Cardiac muscle cell (in vitro differentiated cells and primary cell): ENCODE results near the gene ITGB8. TPM values are rescaled to one million over a fixed set of nuclear protein-coding genes. Genes with fewer than 3 reads are reported as not detected.
A peak's percentile ranks its signal among the peaks of the same experiment; 100 is the strongest.

Experiments
- DNase-seq, 2 donors: peaks; one replicate each; pipeline versions ENCODE4 v3.0.0 to v3.0.0-alpha.2; 2010 to 2017; ENCODE audit warnings: low read depth in 1 of 2, low spot score in 1 of 2
- H3K27ac ChIP-seq: fragments of 200-600 bp; sonication (generic); 2 replicates; pipeline ENCODE4 v1.5.1; 2016
- H3K27me3 ChIP-seq: fragments of 200-600 bp; sonication (generic); 2 replicates; pipeline ENCODE4 v1.6.0; 2016; ENCODE audit warnings: control low read depth
- H3K36me3 ChIP-seq: fragments of 200-600 bp; sonication (generic); 2 replicates; pipeline ENCODE4 v1.5.1; 2016; ENCODE audit warnings: control low read depth
- H3K4me1 ChIP-seq: fragments of 200-600 bp; sonication (generic); 2 replicates; pipeline ENCODE4 v1.8.1; 2017; ENCODE audit warnings: low read depth, mild to moderate bottlenecking, mixed run types
- H3K4me3 ChIP-seq: fragments of 200-600 bp; sonication (generic); 2 replicates; pipeline ENCODE4 v1.5.1; 2016; ENCODE audit warnings: mild to moderate bottlenecking
- H3K9me3 ChIP-seq: fragments of 200-600 bp; sonication (generic); 2 replicates; pipeline ENCODE4 v1.5.1; 2017; ENCODE audit warnings: low read depth, mild to moderate bottlenecking, control low read depth
- CTCF ChIP-seq: IDR thresholded peaks from 2 replicates; pipeline ENCODE4 v1.5.1; 2012; ENCODE audit warnings: low read depth, mild to moderate bottlenecking, low read length
- polyA plus RNA-seq: library from polyadenylated mRNA; unstranded; fragments of >200 nt; fragmentation: Nextera tagmentation; extraction: Ambion mirVana; gene quantifications from 2 replicates; pipeline ENCODE4 v1.2.1, GENCODE V29; 2016
- total RNA-seq: library from RNA; depleted of rRNA; stranded (reverse); fragments of >200 nt; gene quantifications from 2 replicates; pipeline ENCODE4 v1.2.3, GENCODE V29; 2016

The ITGB8 gene
- total and polyA plus RNA-seq, 2 experiments from 2014 or later = 0.34 to 2.0 TPM

GRCh38 chr7:20287317-20287716 is 43.4 kb upstream of the ITGB8 start:
- no peak for TF ChIP-seq CTCF
- H3K27ac ChIP-seq = no peak overlapping the region
- H3K4me1 ChIP-seq = no peaks in the 10 kb centered on the region
- no peaks in the 10 kb centered on the region for H3K36me3 ChIP-seq
- DNase-seq = no peak
- H3K9me3 ChIP-seq = no peaks in the 10 kb centered on the region
- H3K27me3 ChIP-seq = no peaks in the 10 kb centered on the region
- no peak overlapping the region for H3K4me3 ChIP-seq

GRCh38 chr7:20288036-20288435 is 42.7 kb upstream of the ITGB8 start:
- TF ChIP-seq CTCF = no peak
- Histone ChIP-seq H3K9me3 (no peaks in the 10 kb centered on the region), H3K36me3 (no peaks in the 10 kb centered on the region), H3K27ac (no peak overlapping the region), H3K4me1 (no peaks in the 10 kb centered on the region), H3K4me3 (no peak overlapping the region), H3K27me3 (no peaks in the 10 kb centered on the region)
- peak in 1 of 2 donors; percentile 37 for DNase-seq

GRCh38 chr7:20290505-20291111 is 40.1 kb upstream of the ITGB8 start:
- TF ChIP-seq CTCF = no peak
- H3K9me3 ChIP-seq = no peaks in the 10 kb centered on the region
- H3K4me1 ChIP-seq = no peaks in the 10 kb centered on the region
- H3K27me3 ChIP-seq = no peaks in the 10 kb centered on the region
- no peak overlapping the region for H3K4me3 ChIP-seq
- DNase-seq = no peak
- no peaks in the 10 kb centered on the region for H3K36me3 ChIP-seq
- H3K27ac ChIP-seq = no peak overlapping the region

GRCh38 chr7:20293336-20293735 is 37.4 kb upstream of the ITGB8 start:
- no peaks in the 10 kb centered on the region for H3K27me3 ChIP-seq
- TF ChIP-seq CTCF = no peak
- no peaks in the 10 kb centered on the region for H3K9me3 ChIP-seq
- DNase-seq = no peak
- no peaks in the 10 kb centered on the region for H3K4me1 ChIP-seq
- no peaks in the 10 kb centered on the region for H3K36me3 ChIP-seq
- H3K27ac ChIP-seq = no peak overlapping the region
- no peak overlapping the region for H3K4me3 ChIP-seq

- Histone ChIP-seq H3K9me3 (no peaks in the 10 kb centered on the region), H3K4me1 (no peaks in the 10 kb centered on the region), H3K4me3 (no peak overlapping the region), H3K36me3 (no peaks in the 10 kb centered on the region), H3K27me3 (no peaks in the 10 kb centered on the region), H3K27ac (no peak overlapping the region)
- no peak for TF ChIP-seq CTCF
- no peak for DNase-seq
Measured at GRCh38 chr7:20296444-20296843, 34.3 kb upstream of the ITGB8 start.

GRCh38 chr7:20296901-20297300 is 33.8 kb upstream of the ITGB8 start:
- Histone ChIP-seq H3K27ac (no peak overlapping the region), H3K4me3 (no peak overlapping the region), H3K36me3 (no peaks in the 10 kb centered on the region), H3K27me3 (no peaks in the 10 kb centered on the region), H3K4me1 (no peaks in the 10 kb centered on the region), H3K9me3 (no peaks in the 10 kb centered on the region)
- DNase-seq = no peak
- TF ChIP-seq CTCF = no peak
